GM23338 (cell line): ENCODE results near the gene MFN1. TPM values are rescaled to one million over a fixed set of nuclear protein-coding genes. Genes with fewer than 3 reads are reported as not detected.
A peak's percentile ranks its signal among the peaks of the same experiment; 100 is the strongest.

Experiments
- ATAC-seq: fragments of 200-7000 bp; cut with Tn5 transposase; 3 replicates; pipeline ENCODE4 v1.9.1; 2020
- DNase-seq: peaks from one replicate; pipeline ENCODE4 v3.0.0-alpha.2; 2015; ENCODE audit warnings: low spot score
- H2AFZ ChIP-seq: fragments of 200-600 bp; sonication (generic); 2 replicates; pipeline ENCODE4 v1.8.0; 2016; ENCODE audit warnings: antibody characterized with exemption, mild to moderate bottlenecking, moderate library complexity
- H3F3A ChIP-seq: fragments of 200-600 bp; sonication (generic); replicated peaks from 2 replicates; pipeline ENCODE4 v1.8.0; 2017; ENCODE audit warnings: antibody characterized with exemption, mixed run types, low read depth
- H3K27ac ChIP-seq: fragments of 200-600 bp; sonication (generic); 2 replicates; pipeline ENCODE4 v1.6.1; 2016; ENCODE audit warnings: low read depth
- H3K27me3 ChIP-seq: fragments of 200-600 bp; sonication (generic); 2 replicates; pipeline ENCODE4 v1.8.0; 2016; ENCODE audit warnings: mild to moderate bottlenecking, mixed run types, moderate library complexity; ENCODE audit not compliant: insufficient read depth
- H3K36me3 ChIP-seq: fragments of 200-600 bp; sonication (generic); 2 replicates; pipeline ENCODE4 v1.8.0; 2016; ENCODE audit warnings: mild to moderate bottlenecking; ENCODE audit not compliant: insufficient read depth
- H3K4me1 ChIP-seq: fragments of 200-600 bp; sonication (generic); 2 replicates; pipeline ENCODE4 v1.8.0; 2016; ENCODE audit warnings: mild to moderate bottlenecking, moderate library complexity; ENCODE audit not compliant: insufficient read depth
- H3K4me2 ChIP-seq: fragments of 200-600 bp; sonication (generic); 2 replicates; pipeline ENCODE4 v1.7.1; 2017; ENCODE audit warnings: mixed run types
- H3K4me3 ChIP-seq: fragments of 200-600 bp; sonication (generic); 2 replicates; pipeline ENCODE4 v1.6.1; 2016; ENCODE audit warnings: mixed run types
- H3K79me2 ChIP-seq: fragments of 200-600 bp; sonication (generic); replicated peaks from 2 replicates; pipeline ENCODE4 v1.8.0; 2017; ENCODE audit warnings: mild to moderate bottlenecking; ENCODE audit not compliant: insufficient read depth
- H3K9me2 ChIP-seq: fragments of 200-600 bp; sonication (generic); 2 replicates; pipeline ENCODE4 v1.8.0; 2017; ENCODE audit not compliant: insufficient read depth
- H4K20me1 ChIP-seq: fragments of 200-600 bp; sonication (generic); replicated peaks from 2 replicates; pipeline ENCODE4 v1.8.0; 2017; ENCODE audit warnings: mild to moderate bottlenecking; ENCODE audit not compliant: insufficient read depth
- H3K27ac Mint-ChIP-seq: 2 replicates; pipeline ENCODE4 v1.8.0; 2020; ENCODE audit warnings: inconsistent platforms, mild to moderate bottlenecking, moderate library complexity, mixed read lengths
- H3K27me3 Mint-ChIP-seq: 3 replicates; pipeline ENCODE4 v1.8.0; 2022; ENCODE audit warnings: low read depth, mild to moderate bottlenecking, moderate library complexity, mixed read lengths, inconsistent platforms; ENCODE audit not compliant: insufficient read depth, poor library complexity
- H3K36me3 Mint-ChIP-seq: 3 replicates; pipeline ENCODE4 v1.8.0; 2021; ENCODE audit warnings: low read depth, mild to moderate bottlenecking, inconsistent platforms, moderate library complexity, mixed read lengths
- H3K4me1 Mint-ChIP-seq: 3 replicates; pipeline ENCODE4 v1.8.0; 2020; ENCODE audit warnings: mild to moderate bottlenecking, inconsistent platforms, mixed read lengths
- H3K4me3 Mint-ChIP-seq: 3 replicates; pipeline ENCODE4 v1.8.0; 2021; ENCODE audit warnings: moderate library complexity, mild to moderate bottlenecking, inconsistent platforms, mixed read lengths
- H3K9me3 Mint-ChIP-seq: 3 replicates; pipeline ENCODE4 v1.8.0; 2020; ENCODE audit warnings: moderate library complexity, mild to moderate bottlenecking, inconsistent platforms, mixed read lengths
- ETS1 ChIP-seq: IDR thresholded peaks from 2 replicates; pipeline ENCODE4 v1.6.1; 2016; ENCODE audit warnings: antibody characterized with exemption
- EZH2phosphoT487 ChIP-seq: fragments of 200-600 bp; sonication (generic); IDR thresholded peaks from one replicate; pipeline ENCODE4 v1.8.1; 2018; ENCODE audit warnings: antibody characterized with exemption; ENCODE audit not compliant: unreplicated experiment
- JUNB ChIP-seq: IDR thresholded peaks from one replicate; pipeline ENCODE4 v1.6.1; 2016; ENCODE audit warnings: antibody characterized with exemption; ENCODE audit not compliant: unreplicated experiment
- NANOG ChIP-seq: IDR thresholded peaks from 2 replicates; pipeline ENCODE4 v1.6.1; 2016; ENCODE audit warnings: antibody characterized with exemption, borderline replicate concordance
- POLR2AphosphoS5 ChIP-seq: IDR thresholded peaks from 2 replicates; pipeline ENCODE4 v1.6.1; 2016; ENCODE audit warnings: antibody characterized with exemption, low read depth
- REST ChIP-seq: IDR thresholded peaks from one replicate; pipeline ENCODE4 v1.6.1; 2018; ENCODE audit warnings: antibody characterized with exemption; ENCODE audit not compliant: unreplicated experiment
- STAT1 ChIP-seq: IDR thresholded peaks from one replicate; pipeline ENCODE4 v1.6.1; 2016; ENCODE audit warnings: antibody characterized with exemption; ENCODE audit not compliant: unreplicated experiment
- ZNF114 ChIP-seq: fragments of 250-450 bp; sonication (Bioruptor Pico); IDR thresholded peaks from 2 replicates; pipeline ENCODE4 v1.5.0; 2020; ENCODE audit warnings: mild to moderate bottlenecking, moderate library complexity
- ZNF331 ChIP-seq: fragments of 250-450 bp; sonication (Bioruptor Pico); IDR thresholded peaks from 2 replicates; pipeline ENCODE4 v1.5.0; 2020; ENCODE audit warnings: low read depth, mild to moderate bottlenecking, moderate library complexity
- ZNF462 ChIP-seq: fragments of 250-450 bp; sonication (Bioruptor Pico); IDR thresholded peaks from 2 replicates; pipeline ENCODE4 v1.5.0; 2020; ENCODE audit warnings: mild to moderate bottlenecking, moderate library complexity
- polyA plus RNA-seq: library from polyadenylated mRNA; unstranded; fragments of >200 nt; fragmentation: Nextera tagmentation; extraction: Ambion mirVana; gene quantifications from 2 replicates; pipeline ENCODE4 v1.2.1, GENCODE V29; 2016
- total RNA-seq: library from RNA; depleted of rRNA; stranded (reverse); fragments of >200 nt; shearing (Covaris generic); gene quantifications from 2 replicates; pipeline ENCODE4 v1.2.3, GENCODE V29; 2014

The MFN1 gene
- total and polyA plus RNA-seq, 2 experiments from 2014 or later, result 16.1 to 36.2 TPM

GRCh38 chr3:179373938-179374337 lies 26.4 kb downstream of the MFN1 start:
- H3K4me1 Mint-ChIP-seq, result no peaks in the 10 kb centered on the region
- TF ChIP-seq STAT1, result no peak
- no peak for TF ChIP-seq NANOG
- H3K27ac Mint-ChIP-seq, result no peak overlapping the region
- peaks cover 8% of the 10 kb centered on the region; the same call in 2 of the 3 replicates for H3K36me3 Mint-ChIP-seq
- Histone ChIP-seq H3K27me3 (no peaks in the 10 kb centered on the region), H4K20me1 (no peaks in the 10 kb centered on the region), H3K36me3 (peaks cover 5% of the 10 kb centered on the region; the same call in 1 of the 2 replicates), H3K4me3 (no peak overlapping the region), H3K79me2 (no peaks in the 10 kb centered on the region), H2AFZ (no peak overlapping the region), H3K27ac (no peak overlapping the region), H3K4me1 (no peaks in the 10 kb centered on the region), H3F3A (no peaks in the 10 kb centered on the region), H3K9me2 (no peaks in the 10 kb centered on the region), H3K4me2 (no peak overlapping the region)
- no peak for ATAC-seq
- no peak overlapping the region for H3K4me3 Mint-ChIP-seq
- peak; percentile 31 for DNase-seq
- H3K27me3 Mint-ChIP-seq, result no peaks in the 10 kb centered on the region
- H3K9me3 Mint-ChIP-seq, result no peaks in the 10 kb centered on the region

GRCh38 chr3:179375091-179375999 lies 27.8 kb downstream of the MFN1 start:
- H3K27ac Mint-ChIP-seq, result no peak overlapping the region
- no peak for TF ChIP-seq ZNF331
- no peak for TF ChIP-seq JUNB
- no peak for TF ChIP-seq NANOG
- TF ChIP-seq ZNF462, result no peak
- TF ChIP-seq STAT1, result no peak
- TF ChIP-seq ETS1, result no peak
- no peak for TF ChIP-seq EZH2phosphoT487
- no peak for TF ChIP-seq ZNF114
- TF ChIP-seq REST, result no peak
- no peak for TF ChIP-seq POLR2AphosphoS5

More at GRCh38 chr3:179375091-179375999, 27.8 kb downstream of the MFN1 start:
- H3K4me2 ChIP-seq, result no peak overlapping the region
- no peak for ATAC-seq
- no peaks in the 10 kb centered on the region for H3K4me1 ChIP-seq
- no peak overlapping the region for H2AFZ ChIP-seq
- H3K79me2 ChIP-seq, result no peaks in the 10 kb centered on the region
- no peak for DNase-seq
- no peak overlapping the region for H3K4me3 Mint-ChIP-seq
- H3K9me2 ChIP-seq, result no peaks in the 10 kb centered on the region
- no peaks in the 10 kb centered on the region for H3K27me3 ChIP-seq
- H4K20me1 ChIP-seq, result no peaks in the 10 kb centered on the region
- H3K36me3 Mint-ChIP-seq, result peaks cover 17% of the 10 kb centered on the region; the same call in 2 of the 3 replicates
- H3K36me3 ChIP-seq, result peaks cover 12% of the 10 kb centered on the region; the same call in 1 of the 2 replicates
- H3K4me3 ChIP-seq, result no peak overlapping the region
- H3F3A ChIP-seq, result no peaks in the 10 kb centered on the region
- no peak overlapping the region for H3K27ac ChIP-seq
- no peaks in the 10 kb centered on the region for H3K9me3 Mint-ChIP-seq
- peaks cover 2% of the 10 kb centered on the region for H3K27me3 Mint-ChIP-seq
- H3K4me1 Mint-ChIP-seq, result no peaks in the 10 kb centered on the region
